ENCODE results near the gene IFI27L1.

Gene IFI27L1

GRCh38 chr14:94104731-94105130, 23.6 kb downstream of the IFI27L1 start:
- Histone ChIP-seq H4K91ac (ENCODE audit: low read depth, low read length, poor library complexity) (no peak overlapping the region), H3K4me2 (ENCODE audit: insufficient read depth, low read length, poor library complexity, severe bottlenecking) (no peak overlapping the region), H3K4me1 (ENCODE audit: control insufficient read depth in 2 of 2, insufficient read depth in 1 of 2, low read depth in 1 of 2, low read length in 2 of 2) (peaks cover 1 to 3% of the 10 kb centered on the region in 2 donors), H3K79me1 (ENCODE audit: low read depth, low read length) (no peaks in the 10 kb centered on the region), H2BK120ac (ENCODE audit: low read depth, low read length) (no peak overlapping the region), H3K14ac (ENCODE audit: low read length) (no peak overlapping the region), H3K4ac (ENCODE audit: low read length) (no peak overlapping the region), H2AFZ (ENCODE audit: low read length) (no peak overlapping the region), H3K36me3 (replicated peaks in 1 of 2; ENCODE audit: control insufficient read depth in 2 of 2, insufficient read depth in 2 of 2, low read length in 2 of 2) (peaks cover 0 to 13% of the 10 kb centered on the region in 2 donors), H3K23ac (ENCODE audit: low read depth, low read length, poor library complexity) (no peak overlapping the region), H3K27me3 (ENCODE audit: control insufficient read depth in 3 of 3, insufficient read depth in 3 of 3, low read depth in 1 of 3, low read length in 3 of 3) (no peaks in the 10 kb centered on the region), H3K9me3 (replicated peaks in 1 of 2; ENCODE audit: control insufficient read depth in 2 of 2, insufficient read depth in 1 of 2, low read depth in 1 of 2, low read length in 2 of 2) (no peaks in the 10 kb centered on the region), H2BK15ac (ENCODE audit: low read length) (no peak overlapping the region), H3K4me3 (ENCODE audit: low read length in 2 of 2) (no peak overlapping the region), H3K9ac (ENCODE audit: low read depth, low read length, poor library complexity) (no peak overlapping the region), H3K27ac (replicated peaks; ENCODE audit: low read length) (no peak overlapping the region), H2BK12ac (ENCODE audit: low read length) (no peak overlapping the region), H4K8ac (ENCODE audit: low read depth, low read length) (no peak overlapping the region), H2BK5ac (ENCODE audit: low read length) (no peak overlapping the region), H2AK5ac (ENCODE audit: low read depth, low read length) (no peak overlapping the region), H3K18ac (ENCODE audit: low read length) (no peak overlapping the region)
- no peak for DNase-seq (ENCODE audit: low spot score)
- no CpG with 5 or more reads among the region's 10 CpGs for WGBS, 2 donors (ENCODE audit: extremely low coverage in 2 of 2, insufficient read length in 2 of 2, insufficient replicate concordance in 1 of 2)

DNA sequence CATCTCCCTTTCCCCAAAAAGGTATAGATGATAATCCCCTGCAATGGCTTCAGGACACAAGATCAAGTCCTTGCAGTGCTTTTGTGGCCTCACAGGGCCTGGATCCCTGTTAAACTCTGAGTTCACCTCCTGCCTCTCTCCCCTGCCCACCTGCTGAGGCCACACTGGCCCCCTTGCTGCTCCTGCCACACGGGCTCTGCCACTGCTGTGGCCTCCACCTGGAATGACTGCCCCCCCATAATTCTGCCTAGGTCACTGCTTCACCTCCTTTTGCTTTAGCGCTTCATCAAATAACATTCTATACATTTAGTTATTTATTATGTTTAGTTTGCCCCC, 28.8 kb downstream of the IFI27L1 start:
- Histone ChIP-seq H4K91ac (ENCODE audit: low read depth, low read length, poor library complexity) (no peak overlapping the region), H3K18ac (ENCODE audit: low read length) (peak overlapping the region; percentile 22), H3K36me3 (replicated peaks in 1 of 2; ENCODE audit: control insufficient read depth in 2 of 2, insufficient read depth in 2 of 2, low read length in 2 of 2) (no peaks in the 10 kb centered on the region), H2AFZ (ENCODE audit: low read length) (no peak overlapping the region), H4K8ac (ENCODE audit: low read depth, low read length) (no peak overlapping the region), H3K4ac (ENCODE audit: low read length) (no peak overlapping the region), H2AK5ac (ENCODE audit: low read depth, low read length) (no peak overlapping the region), H3K4me1 (ENCODE audit: control insufficient read depth in 2 of 2, insufficient read depth in 1 of 2, low read depth in 1 of 2, low read length in 2 of 2) (peaks cover 3 to 5% of the 10 kb centered on the region in 2 donors), H3K79me1 (ENCODE audit: low read depth, low read length) (no peaks in the 10 kb centered on the region), H2BK12ac (ENCODE audit: low read length) (no peak overlapping the region), H3K4me3 (ENCODE audit: low read length in 2 of 2) (no peak overlapping the region), H3K23ac (ENCODE audit: low read depth, low read length, poor library complexity) (no peak overlapping the region), H2BK15ac (ENCODE audit: low read length) (no peak overlapping the region), H3K9ac (ENCODE audit: low read depth, low read length, poor library complexity) (no peak overlapping the region), H3K14ac (ENCODE audit: low read length) (no peak overlapping the region), H2BK5ac (ENCODE audit: low read length) (no peak overlapping the region), H3K4me2 (ENCODE audit: insufficient read depth, low read length, poor library complexity, severe bottlenecking) (no peak overlapping the region), H3K9me3 (replicated peaks in 1 of 2; ENCODE audit: control insufficient read depth in 2 of 2, insufficient read depth in 1 of 2, low read depth in 1 of 2, low read length in 2 of 2) (peaks cover 0 to 1% of the 10 kb centered on the region in 2 donors), H3K27me3 (ENCODE audit: control insufficient read depth in 3 of 3, insufficient read depth in 3 of 3, low read depth in 1 of 3, low read length in 3 of 3) (no peaks in the 10 kb centered on the region), H3K27ac (replicated peaks; ENCODE audit: low read length) (no peak overlapping the region), H2BK120ac (ENCODE audit: low read depth, low read length) (no peak overlapping the region)
- WGBS, 2 donors (ENCODE audit: extremely low coverage in 2 of 2, insufficient read length in 2 of 2, insufficient replicate concordance in 1 of 2) = no CpG with 5 or more reads among the region's 2 CpGs
- no peak for DNase-seq (ENCODE audit: low spot score)

GRCh38 chr14:94110552-94111181, 29.6 kb downstream of the IFI27L1 start, which contains the start of gene IFI27:
IFI27 (plus strand) TSS chr14:94110736.
- no peaks in the 10 kb centered on the region for H3K36me3 ChIP-seq (replicated peaks in 1 of 2; ENCODE audit: control insufficient read depth in 2 of 2, insufficient read depth in 2 of 2, low read length in 2 of 2)
- H3K27ac ChIP-seq (replicated peaks; ENCODE audit: low read length) = no peak within 1 kb of the TSS
- peaks cover 3 to 4% of the 10 kb centered on the region in 2 donors for H3K4me1 ChIP-seq (ENCODE audit: control insufficient read depth in 2 of 2, insufficient read depth in 1 of 2, low read depth in 1 of 2, low read length in 2 of 2)
- no peak within 1 kb of the TSS for H3K14ac ChIP-seq (ENCODE audit: low read length)
- no peak within 1 kb of the TSS for H3K4me3 ChIP-seq (ENCODE audit: low read length in 2 of 2)
- H3K4ac ChIP-seq (ENCODE audit: low read length) = no peak within 1 kb of the TSS
- H3K9ac ChIP-seq (ENCODE audit: low read depth, low read length, poor library complexity) = no peak within 1 kb of the TSS
- H3K9me3 ChIP-seq (replicated peaks in 1 of 2; ENCODE audit: control insufficient read depth in 2 of 2, insufficient read depth in 1 of 2, low read depth in 1 of 2, low read length in 2 of 2) = peaks cover 0 to 1% of the 10 kb centered on the region in 2 donors
- H3K79me1 ChIP-seq (ENCODE audit: low read depth, low read length) = no peaks in the 10 kb centered on the region
- peak within 1 kb of the TSS; percentile 70 for H3K18ac ChIP-seq (ENCODE audit: low read length)
- H3K27me3 ChIP-seq (ENCODE audit: control insufficient read depth in 3 of 3, insufficient read depth in 3 of 3, low read depth in 1 of 3, low read length in 3 of 3) = no peaks in the 10 kb centered on the region
- no peak within 1 kb of the TSS for H3K4me2 ChIP-seq (ENCODE audit: insufficient read depth, low read length, poor library complexity, severe bottlenecking)
- no peak within 1 kb of the TSS for H2AFZ ChIP-seq (ENCODE audit: low read length)
- no peak for DNase-seq (ENCODE audit: low spot score)
- no peak within 1 kb of the TSS for H2BK15ac ChIP-seq (ENCODE audit: low read length)
- H3K23ac ChIP-seq (ENCODE audit: low read depth, low read length, poor library complexity) = peak within 1 kb of the TSS; percentile 21
- H2BK12ac ChIP-seq (ENCODE audit: low read length) = no peak within 1 kb of the TSS
- WGBS, 2 donors (ENCODE audit: extremely low coverage in 2 of 2, insufficient read length in 2 of 2, insufficient replicate concordance in 1 of 2) = no CpG with 5 or more reads among the region's 14 CpGs
- H2BK5ac ChIP-seq (ENCODE audit: low read length) = no peak within 1 kb of the TSS
- H2BK120ac ChIP-seq (ENCODE audit: low read depth, low read length) = no peak within 1 kb of the TSS
- no peak within 1 kb of the TSS for H4K8ac ChIP-seq (ENCODE audit: low read depth, low read length)
- H4K91ac ChIP-seq (ENCODE audit: low read depth, low read length, poor library complexity) = no peak within 1 kb of the TSS
- peak within 1 kb of the TSS; percentile 33 for H2AK5ac ChIP-seq (ENCODE audit: low read depth, low read length)

- H3K4me1 ChIP-seq (ENCODE audit: control insufficient read depth in 2 of 2, insufficient read depth in 1 of 2, low read depth in 1 of 2, low read length in 2 of 2) = peaks cover 3 to 4% of the 10 kb centered on the region in 2 donors
- no peak overlapping the region for H4K8ac ChIP-seq (ENCODE audit: low read depth, low read length)
- H3K4me2 ChIP-seq (ENCODE audit: insufficient read depth, low read length, poor library complexity, severe bottlenecking) = no peak overlapping the region
- H2AFZ ChIP-seq (ENCODE audit: low read length) = no peak overlapping the region
- no peak overlapping the region for H3K4ac ChIP-seq (ENCODE audit: low read length)
- no peak overlapping the region for H3K27ac ChIP-seq (replicated peaks; ENCODE audit: low read length)
- H3K27me3 ChIP-seq (ENCODE audit: control insufficient read depth in 3 of 3, insufficient read depth in 3 of 3, low read depth in 1 of 3, low read length in 3 of 3) = no peaks in the 10 kb centered on the region
- H3K36me3 ChIP-seq (replicated peaks in 1 of 2; ENCODE audit: control insufficient read depth in 2 of 2, insufficient read depth in 2 of 2, low read length in 2 of 2) = no peaks in the 10 kb centered on the region
- peak overlapping the region; percentile 33 for H2AK5ac ChIP-seq (ENCODE audit: low read depth, low read length)
- H4K91ac ChIP-seq (ENCODE audit: low read depth, low read length, poor library complexity) = no peak overlapping the region
- no CpG with 5 or more reads among the region's 20 CpGs for WGBS, 2 donors (ENCODE audit: extremely low coverage in 2 of 2, insufficient read length in 2 of 2, insufficient replicate concordance in 1 of 2)
- H3K18ac ChIP-seq (ENCODE audit: low read length) = peak overlapping the region; percentile 27
- no peak for DNase-seq (ENCODE audit: low spot score)
- no peak overlapping the region for H2BK5ac ChIP-seq (ENCODE audit: low read length)
- H3K79me1 ChIP-seq (ENCODE audit: low read depth, low read length) = no peaks in the 10 kb centered on the region
- peaks cover 0 to 1% of the 10 kb centered on the region in 2 donors for H3K9me3 ChIP-seq (replicated peaks in 1 of 2; ENCODE audit: control insufficient read depth in 2 of 2, insufficient read depth in 1 of 2, low read depth in 1 of 2, low read length in 2 of 2)
- no peak overlapping the region for H2BK15ac ChIP-seq (ENCODE audit: low read length)
- H2BK12ac ChIP-seq (ENCODE audit: low read length) = no peak overlapping the region
- no peak overlapping the region for H3K9ac ChIP-seq (ENCODE audit: low read depth, low read length, poor library complexity)
- H3K14ac ChIP-seq (ENCODE audit: low read length) = no peak overlapping the region
- no peak overlapping the region for H3K4me3 ChIP-seq (ENCODE audit: low read length in 2 of 2)
- H3K23ac ChIP-seq (ENCODE audit: low read depth, low read length, poor library complexity) = peak overlapping the region; percentile 21
- H2BK120ac ChIP-seq (ENCODE audit: low read depth, low read length) = no peak overlapping the region
Measured at GRCh38 chr14:94111276-94112095, 30.4 kb downstream of the IFI27L1 start.

Measured in neuronal stem cell (in vitro differentiated cells).